GM21526 (cell line): ENCODE data around the gene KREMEN2.
"Not testable (repeated sequence)": the region's sequence is repeated elsewhere in the genome, so short reads cannot be mapped to it uniquely, and the experiment has no call there.

ENCODE experiments used
- ATAC-seq: cut with Tn5 transposase; IDR thresholded peaks from one replicate; pipeline ENCODE4 v1.9.1; 2021; ENCODE audit warnings: moderate library complexity; ENCODE audit not compliant: unreplicated experiment, low FRiP score

Gene KREMEN2, protein sequence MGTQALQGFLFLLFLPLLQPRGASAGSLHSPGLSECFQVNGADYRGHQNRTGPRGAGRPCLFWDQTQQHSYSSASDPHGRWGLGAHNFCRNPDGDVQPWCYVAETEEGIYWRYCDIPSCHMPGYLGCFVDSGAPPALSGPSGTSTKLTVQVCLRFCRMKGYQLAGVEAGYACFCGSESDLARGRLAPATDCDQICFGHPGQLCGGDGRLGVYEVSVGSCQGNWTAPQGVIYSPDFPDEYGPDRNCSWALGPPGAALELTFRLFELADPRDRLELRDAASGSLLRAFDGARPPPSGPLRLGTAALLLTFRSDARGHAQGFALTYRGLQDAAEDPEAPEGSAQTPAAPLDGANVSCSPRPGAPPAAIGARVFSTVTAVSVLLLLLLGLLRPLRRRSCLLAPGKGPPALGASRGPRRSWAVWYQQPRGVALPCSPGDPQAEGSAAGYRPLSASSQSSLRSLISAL

GRCh38 chr16:2963723-2964474 lies at the start of gene KREMEN2:
KREMEN2 (plus strand) TSS chr16:2964275; CDS start chr16:2964521, 246 bp downstream.
- ATAC-seq = no peak

- no peak for ATAC-seq
Measured at GRCh38 chr16:2915196-2915929, 48.7 kb upstream of the KREMEN2 start.

- no peak for ATAC-seq
Measured at GRCh38 chr16:2919511-2920255, 44.4 kb upstream of the KREMEN2 start.

DNA sequence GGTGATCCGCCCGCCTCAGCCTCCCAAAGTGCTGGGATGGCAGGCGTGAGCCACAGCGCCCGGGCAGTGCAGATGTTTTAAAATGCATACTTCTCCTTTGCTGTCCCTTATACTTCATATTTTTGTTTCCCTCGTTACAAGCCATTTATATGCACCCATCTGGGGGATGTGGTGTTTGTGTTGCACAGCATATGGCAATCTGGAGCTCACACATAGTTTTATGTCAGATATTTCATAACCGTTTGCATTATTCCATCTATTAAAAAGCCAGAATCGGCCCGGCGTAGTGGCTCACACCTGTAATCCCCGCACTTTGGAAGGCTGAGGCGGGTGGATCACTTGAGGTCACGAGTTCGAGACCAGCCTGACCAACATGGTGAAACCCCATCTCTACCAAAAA lies 40.6 kb upstream of the KREMEN2 start:
- ATAC-seq = no peak

- ATAC-seq = no peak
Measured at GRCh38 chr16:2924901-2925755, 38.9 kb upstream of the KREMEN2 start.

DNA sequence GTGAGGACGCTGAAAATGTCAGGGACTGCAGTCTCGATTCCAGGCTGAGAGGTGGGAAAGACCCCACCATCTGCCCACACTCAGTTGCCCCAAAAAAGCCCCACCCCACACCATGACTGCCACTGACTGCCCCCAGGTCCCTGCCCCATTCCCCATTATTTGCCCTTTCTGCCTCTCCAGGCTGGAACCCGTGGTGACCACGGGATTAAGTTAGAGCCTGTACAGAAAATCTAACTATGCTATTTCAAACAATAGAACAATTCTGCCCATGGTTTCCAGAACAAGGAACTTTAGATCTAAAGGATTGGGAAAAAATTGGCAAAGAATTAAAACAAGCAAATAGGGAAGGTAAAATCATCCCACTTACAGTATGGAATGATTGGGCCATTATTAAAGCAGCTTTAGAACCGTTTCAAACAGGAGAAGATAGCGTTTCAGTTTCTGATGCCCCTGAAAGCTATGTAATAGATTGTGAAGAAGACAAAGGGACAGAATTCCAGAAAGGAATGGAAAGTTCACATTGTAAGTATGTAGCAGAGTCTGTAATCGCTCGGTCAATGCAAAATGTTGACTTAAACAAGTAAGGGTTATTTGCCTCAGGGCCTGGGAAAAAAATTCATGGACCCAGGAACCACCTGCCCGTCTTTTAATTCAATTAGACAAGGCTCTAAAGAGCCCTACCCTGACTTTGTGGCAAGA lies 38.0 kb upstream of the KREMEN2 start:
- no peak for ATAC-seq

- no peak for ATAC-seq
Measured at GRCh38 chr16:2926650-2926999, 37.5 kb upstream of the KREMEN2 start.

- peak; percentile 58 for ATAC-seq
Measured at GRCh38 chr16:2927010-2927646, 36.9 kb upstream of the KREMEN2 start.

- not testable (repeated sequence) for ATAC-seq
Measured at GRCh38 chr16:2928151-2928550, 35.9 kb upstream of the KREMEN2 start.

- ATAC-seq = no peak
Measured at GRCh38 chr16:2928796-2929195, 35.3 kb upstream of the KREMEN2 start.

DNA sequence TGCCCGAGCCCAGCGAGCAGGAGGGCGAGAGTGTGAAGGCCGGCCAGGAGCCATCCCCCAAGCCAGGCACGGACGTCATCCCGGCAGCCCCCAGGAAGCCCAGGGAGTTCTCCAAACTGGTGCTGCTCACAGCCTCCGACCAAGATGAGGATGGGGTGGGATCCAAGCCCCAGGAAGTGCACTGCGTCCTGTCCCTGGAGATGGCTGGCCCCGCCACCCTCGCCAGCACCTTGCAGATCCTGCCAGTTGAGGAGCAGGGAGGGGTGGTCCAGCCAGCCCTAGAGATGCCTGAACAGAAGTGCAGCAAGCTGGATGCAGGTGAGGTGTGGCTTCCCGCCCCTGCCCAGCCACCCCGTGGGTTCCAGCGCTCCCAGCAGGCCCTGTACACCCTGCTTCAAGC lies 34.4 kb upstream of the KREMEN2 start:
- no peak for ATAC-seq

DNA sequence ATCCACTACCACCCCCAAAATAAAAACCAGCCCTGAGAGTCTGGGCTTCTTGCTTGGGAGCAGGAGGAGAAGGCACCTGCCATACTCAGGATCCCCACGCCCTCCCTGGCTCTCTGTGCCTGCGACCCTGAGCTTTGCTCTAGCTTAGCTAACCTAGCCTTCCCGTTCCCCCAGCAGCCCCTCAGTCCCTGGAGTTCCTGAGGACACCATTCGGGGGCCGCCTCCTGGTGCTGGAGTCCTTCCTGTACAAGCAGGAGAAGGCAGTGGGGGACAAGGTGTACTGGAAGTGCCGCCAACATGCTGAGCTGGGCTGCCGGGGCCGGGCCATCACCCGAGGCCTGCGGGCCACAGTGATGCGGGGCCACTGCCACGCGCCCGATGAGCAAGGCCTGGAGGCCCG lies 33.8 kb upstream of the KREMEN2 start:
- ATAC-seq = no peak

- ATAC-seq = not testable (repeated sequence)
Measured at GRCh38 chr16:2931231-2931914, 32.7 kb upstream of the KREMEN2 start.

DNA sequence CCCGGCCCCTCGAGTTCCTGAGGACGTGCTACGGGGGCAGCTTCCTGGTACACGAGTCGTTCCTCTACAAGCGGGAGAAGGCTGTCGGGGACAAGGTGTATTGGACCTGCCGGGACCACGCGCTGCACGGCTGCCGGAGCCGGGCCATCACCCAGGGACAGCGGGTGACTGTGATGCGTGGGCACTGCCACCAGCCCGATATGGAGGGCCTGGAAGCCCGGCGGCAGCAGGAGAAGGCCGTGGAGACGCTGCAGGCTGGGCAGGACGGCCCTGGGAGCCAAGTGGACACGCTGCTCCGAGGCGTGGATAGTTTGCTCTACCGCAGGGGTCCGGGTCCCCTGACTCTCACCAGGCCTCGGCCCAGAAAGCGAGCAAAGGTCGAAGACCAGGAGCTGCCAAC lies 30.9 kb upstream of the KREMEN2 start:
- no peak for ATAC-seq

DNA sequence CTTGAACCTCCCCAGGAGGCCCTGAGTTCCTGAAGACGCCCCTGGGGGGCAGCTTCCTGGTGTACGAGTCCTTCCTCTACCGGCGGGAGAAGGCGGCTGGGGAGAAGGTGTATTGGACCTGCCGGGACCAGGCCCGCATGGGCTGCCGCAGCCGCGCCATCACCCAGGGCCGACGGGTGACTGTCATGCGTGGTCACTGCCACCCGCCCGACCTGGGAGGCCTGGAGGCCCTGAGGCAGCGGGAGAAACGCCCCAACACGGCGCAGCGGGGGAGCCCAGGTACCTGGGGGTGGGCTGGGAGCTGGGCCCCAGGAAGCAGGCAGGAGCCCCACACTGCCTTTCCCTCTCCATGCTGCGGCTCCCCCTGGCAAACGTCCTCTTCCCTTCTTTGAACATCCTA lies 30.4 kb upstream of the KREMEN2 start:
- ATAC-seq = no peak

- no peak for ATAC-seq
Measured at GRCh38 chr16:2934450-2934849, 29.6 kb upstream of the KREMEN2 start.

GRCh38 chr16:2936436-2937011 lies 27.6 kb upstream of the KREMEN2 start:
- no peak for ATAC-seq

DNA sequence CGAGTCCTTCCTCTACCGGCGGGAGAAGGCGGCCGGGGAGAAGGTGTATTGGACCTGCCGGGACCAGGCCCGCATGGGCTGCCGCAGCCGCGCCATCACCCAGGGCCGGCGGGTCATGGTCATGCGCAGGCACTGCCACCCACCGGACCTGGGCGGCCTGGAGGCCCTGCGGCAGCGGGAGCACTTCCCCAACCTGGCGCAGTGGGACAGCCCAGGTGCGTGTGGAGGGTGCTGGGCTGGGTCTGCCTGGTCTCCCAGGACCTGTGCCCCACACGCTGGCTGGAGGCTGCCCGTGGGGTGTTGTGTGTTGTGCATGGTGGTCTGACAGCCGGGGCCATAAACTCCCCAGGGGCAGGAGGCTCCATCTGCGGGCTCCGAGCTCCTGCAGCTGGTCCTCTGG lies 26.9 kb upstream of the KREMEN2 start:
- ATAC-seq = no peak
